NCI-H1048 (cell line): ENCODE data around the gene MAP2.
"Not testable (repeated sequence)": the region's sequence is repeated elsewhere in the genome, so short reads cannot be mapped to it uniquely, and the experiment has no call there.

ENCODE experiments used
- DNase-seq: peaks from one replicate; lab custom pipeline; 2025; lab: John Stamatoyannopoulos, UW

MAP2 gene

GRCh38 chr2:209476367-209477208 is 52.7 kb downstream of the MAP2 start:
- peak; percentile 47 for DNase-seq

GRCh38 chr2:209492296-209492695 is 68.4 kb downstream of the MAP2 start:
- DNase-seq: not testable (repeated sequence)

- not testable (repeated sequence) for DNase-seq
Measured at GRCh38 chr2:209495068-209495620, 71.3 kb downstream of the MAP2 start.

- DNase-seq: no peak
Measured at GRCh38 chr2:209495855-209496585, 72.2 kb downstream of the MAP2 start.

- DNase-seq: no peak
Measured at GRCh38 chr2:209496586-209496982, 72.7 kb downstream of the MAP2 start.

- DNase-seq: no peak
Measured at GRCh38 chr2:209498614-209499013, 74.8 kb downstream of the MAP2 start.

GRCh38 chr2:209499069-209499468 is 75.2 kb downstream of the MAP2 start:
- DNase-seq: no peak

GRCh38 chr2:209501579-209501978 is 77.7 kb downstream of the MAP2 start:
- DNase-seq: no peak

- no peak for DNase-seq
Measured at GRCh38 chr2:209505410-209505809, 81.6 kb downstream of the MAP2 start.

GRCh38 chr2:209508255-209508654 is 84.4 kb downstream of the MAP2 start:
- no peak for DNase-seq

- no peak for DNase-seq
Measured at GRCh38 chr2:209511637-209512036, 87.8 kb downstream of the MAP2 start.

GRCh38 chr2:209512971-209513370 is 89.1 kb downstream of the MAP2 start:
- no peak for DNase-seq

GRCh38 chr2:209517436-209517835 is 93.6 kb downstream of the MAP2 start:
- DNase-seq: no peak

- no peak for DNase-seq
Measured at GRCh38 chr2:209519271-209519670, 95.4 kb downstream of the MAP2 start.

GRCh38 chr2:209519906-209520305 is 96.1 kb downstream of the MAP2 start:
- DNase-seq: no peak

- DNase-seq: no peak
Measured at GRCh38 chr2:209523041-209523740, 99.3 kb downstream of the MAP2 start.

GRCh38 chr2:209523867-209524266 is 100.0 kb downstream of the MAP2 start:
- no peak for DNase-seq

GRCh38 chr2:209525331-209525730 is 101.5 kb downstream of the MAP2 start:
- no peak for DNase-seq

- DNase-seq: no peak
Measured at GRCh38 chr2:209525834-209526281, 102.0 kb downstream of the MAP2 start.

GRCh38 chr2:209526561-209526960 is 102.7 kb downstream of the MAP2 start:
- DNase-seq: no peak

- no peak for DNase-seq
Measured at GRCh38 chr2:209529579-209529978, 105.7 kb downstream of the MAP2 start.

GRCh38 chr2:209532321-209532720 is 108.5 kb downstream of the MAP2 start:
- no peak for DNase-seq
